GM19351 (cell line): ENCODE measurements around the gene TMPRSS12.
"Not testable (repeated sequence)": the region's sequence is repeated elsewhere in the genome, so short reads cannot be mapped to it uniquely, and the experiment has no call there.

Source experiments
- ATAC-seq: cut with Tn5 transposase; IDR thresholded peaks from one replicate; pipeline ENCODE4 v1.9.1; 2021; ENCODE audit warnings: mild to moderate bottlenecking, moderate library complexity; ENCODE audit not compliant: unreplicated experiment

TMPRSS12 gene

GRCh38 chr12:50855218-50855617, 12.5 kb downstream of the TMPRSS12 start:
- not testable (repeated sequence) for ATAC-seq

- not testable (repeated sequence) for ATAC-seq
Observed at GRCh38 chr12:50855679-50856078, 13.0 kb downstream of the TMPRSS12 start.

GRCh38 chr12:50859621-50860310, 17.0 kb downstream of the TMPRSS12 start:
- ATAC-seq = no peak

- no peak for ATAC-seq
Observed at GRCh38 chr12:50862316-50862715, 19.6 kb downstream of the TMPRSS12 start.

GRCh38 chr12:50865266-50865665, 22.5 kb downstream of the TMPRSS12 start:
- ATAC-seq = no peak

- ATAC-seq = not testable (repeated sequence)
Observed at GRCh38 chr12:50868881-50869280, 26.2 kb downstream of the TMPRSS12 start.

- no peak for ATAC-seq
Observed at GRCh38 chr12:50882563-50882962, 39.8 kb downstream of the TMPRSS12 start.

GRCh38 chr12:50887191-50887590, 44.5 kb downstream of the TMPRSS12 start:
- no peak for ATAC-seq

- ATAC-seq = no peak
Observed at GRCh38 chr12:50888666-50889065, 45.9 kb downstream of the TMPRSS12 start.

GRCh38 chr12:50894241-50894640, 51.5 kb downstream of the TMPRSS12 start:
- no peak for ATAC-seq

GRCh38 chr12:50901685-50902113, 59.0 kb downstream of the TMPRSS12 start:
- ATAC-seq = no peak

GRCh38 chr12:50908479-50908878, 65.8 kb downstream of the TMPRSS12 start:
- not testable (repeated sequence) for ATAC-seq

- ATAC-seq = not testable (repeated sequence)
Observed at GRCh38 chr12:50912361-50912760, 69.6 kb downstream of the TMPRSS12 start.

- no peak for ATAC-seq
Observed at GRCh38 chr12:50913224-50913623, 70.5 kb downstream of the TMPRSS12 start.

- ATAC-seq = no peak
Observed at GRCh38 chr12:50914872-50915484, 72.3 kb downstream of the TMPRSS12 start.

- ATAC-seq = no peak
Observed at GRCh38 chr12:50916292-50916691, 73.6 kb downstream of the TMPRSS12 start.

GRCh38 chr12:50918584-50919316, 76.0 kb downstream of the TMPRSS12 start:
- no peak for ATAC-seq

- ATAC-seq = no peak
Observed at GRCh38 chr12:50922820-50923219, 80.1 kb downstream of the TMPRSS12 start.

- ATAC-seq = no peak
Observed at GRCh38 chr12:50923361-50924130, 80.8 kb downstream of the TMPRSS12 start.

- ATAC-seq = no peak
Observed at GRCh38 chr12:50924131-50924438, 81.4 kb downstream of the TMPRSS12 start.
